ENCODE data around the gene BOK. TPM values are rescaled to one million over a fixed set of nuclear protein-coding genes. Genes with fewer than 3 reads are reported as not detected.

BOK gene
- total and polyA plus RNA-seq, 4 donors, result 11.8 to 44.3 (median 29.1) TPM

GRCh38 chr2:241612156-241613016 lies 53.8 kb downstream of the BOK start:
- 84 to 88% methylated on average over 20 of the region's 20 CpGs for WGBS, 2 donors
- Histone ChIP-seq H3K27ac (ENCODE audit: low read depth in 1 of 2, low read length in 1 of 2) (peak overlapping the region in 1 of 2 donors; percentile 57), H3K36me3 (ENCODE audit: control insufficient read depth in 4 of 4, insufficient read depth in 4 of 4, low read length in 4 of 4) (peaks cover 0 to 2% (median 0%) of the 10 kb centered on the region in 4 donors), H3K9ac (ENCODE audit: insufficient read depth in 1 of 2, low read length in 2 of 2) (peak overlapping the region in 1 of 2 donors; percentile 54), H3K27me3 (ENCODE audit: control insufficient read depth in 3 of 3, insufficient read depth in 3 of 3, low read length in 2 of 3) (no peaks in the 10 kb centered on the region), H3K9me3 (ENCODE audit: control insufficient read depth in 4 of 4, insufficient read depth in 3 of 4, low read length in 3 of 4) (no peaks in the 10 kb centered on the region), H3K4me1 (ENCODE audit: control insufficient read depth in 5 of 5, insufficient read depth in 5 of 5, low read length in 5 of 5) (peaks cover 0 to 48% (median 11%) of the 10 kb centered on the region in 5 donors), H3K4me3 (no peak overlapping the region)
- ATAC-seq (ENCODE audit: insufficient read depth, low FRiP score) (no peak), DNase-seq (peak; percentile 46 to 83 (median 79))
- TF ChIP-seq CTCF (IDR thresholded peaks at IDR 0.05; ENCODE audit: control extremely low read depth, extremely low read depth), result no peak

DNA sequence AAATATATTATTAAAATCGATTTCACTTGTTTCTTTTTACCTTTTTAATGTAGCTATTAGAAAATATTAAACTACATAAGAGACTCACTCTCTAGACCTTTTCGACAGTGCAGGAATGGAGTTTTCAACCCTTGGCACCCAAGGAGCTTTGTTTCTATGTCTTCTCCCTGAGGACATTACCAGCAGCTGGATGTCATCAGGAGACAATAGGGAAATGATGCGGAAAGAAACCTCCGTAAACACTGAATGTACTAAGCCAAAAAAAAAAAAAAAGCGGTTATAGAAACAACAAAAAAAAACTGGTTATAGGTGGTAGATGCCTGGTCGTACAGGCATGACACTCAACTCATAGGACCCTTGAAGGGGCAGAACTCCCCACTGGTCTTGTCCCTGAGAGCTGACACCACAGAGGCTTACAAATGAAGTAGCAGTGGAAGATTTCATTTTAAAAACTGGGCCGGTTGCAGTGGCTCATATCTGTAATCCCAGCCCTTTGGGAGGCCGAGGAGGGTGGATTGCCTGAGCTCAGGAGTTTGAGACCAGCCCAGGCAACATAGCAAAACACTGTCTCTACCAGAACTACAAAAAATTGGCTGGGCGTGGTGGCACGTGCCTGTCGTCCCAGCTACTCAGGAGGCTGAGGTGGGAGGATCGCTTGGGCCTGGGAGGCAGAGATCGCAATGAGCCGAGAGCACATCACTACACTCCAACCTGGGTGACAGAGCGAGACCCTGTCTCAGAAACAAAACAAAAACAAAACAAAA lies 54.7 kb downstream of the BOK start:
- no peaks in the 10 kb centered on the region for H3K27me3 ChIP-seq (ENCODE audit: control insufficient read depth in 3 of 3, insufficient read depth in 3 of 3, low read length in 2 of 3)
- peak overlapping the region in 1 of 2 donors; percentile 65 for H3K9ac ChIP-seq (ENCODE audit: insufficient read depth in 1 of 2, low read length in 2 of 2)
- TF ChIP-seq CTCF (IDR thresholded peaks at IDR 0.05; ENCODE audit: control extremely low read depth, extremely low read depth), result no peak
- peaks cover 0 to 54% (median 17%) of the 10 kb centered on the region in 5 donors for H3K4me1 ChIP-seq (ENCODE audit: control insufficient read depth in 5 of 5, insufficient read depth in 5 of 5, low read length in 5 of 5)
- no peak overlapping the region for H3K27ac ChIP-seq (ENCODE audit: low read depth in 1 of 2, low read length in 1 of 2)
- no peak overlapping the region for H3K4me3 ChIP-seq
- H3K9me3 ChIP-seq (ENCODE audit: control insufficient read depth in 4 of 4, insufficient read depth in 3 of 4, low read length in 3 of 4), result no peaks in the 10 kb centered on the region
- no peaks in the 10 kb centered on the region for H3K36me3 ChIP-seq (ENCODE audit: control insufficient read depth in 4 of 4, insufficient read depth in 4 of 4, low read length in 4 of 4)
- 78 to 85% methylated on average over 15 of the region's 15 CpGs for WGBS, 2 donors
- DNase-seq (peak; percentile 58 to 94 (median 92)), ATAC-seq (ENCODE audit: insufficient read depth, low FRiP score) (no peak)

GRCh38 chr2:241615041-241615440 lies 56.5 kb downstream of the BOK start:
- ATAC-seq (ENCODE audit: insufficient read depth, low FRiP score) (no peak), DNase-seq (no peak)
- WGBS, 2 donors, result 83 to 90% methylated on average over 11 of the region's 11 CpGs
- Histone ChIP-seq H3K27ac (ENCODE audit: low read depth in 1 of 2, low read length in 1 of 2) (no peak overlapping the region), H3K4me1 (ENCODE audit: control insufficient read depth in 5 of 5, insufficient read depth in 5 of 5, low read length in 5 of 5) (peaks cover 0 to 46% (median 13%) of the 10 kb centered on the region in 5 donors), H3K36me3 (ENCODE audit: control insufficient read depth in 4 of 4, insufficient read depth in 4 of 4, low read length in 4 of 4) (peaks cover 0 to 3% (median 2%) of the 10 kb centered on the region in 4 donors), H3K9ac (ENCODE audit: insufficient read depth in 1 of 2, low read length in 2 of 2) (no peak overlapping the region), H3K4me3 (no peak overlapping the region), H3K9me3 (ENCODE audit: control insufficient read depth in 4 of 4, insufficient read depth in 3 of 4, low read length in 3 of 4) (no peaks in the 10 kb centered on the region), H3K27me3 (ENCODE audit: control insufficient read depth in 3 of 3, insufficient read depth in 3 of 3, low read length in 2 of 3) (no peaks in the 10 kb centered on the region)
- TF ChIP-seq CTCF (IDR thresholded peaks at IDR 0.05; ENCODE audit: control extremely low read depth, extremely low read depth), result no peak

Data from lung (tissue), 12 donors.